WTC11 (cell line): ENCODE measurements around the gene RNF31. TPM values are rescaled to one million over a fixed set of nuclear protein-coding genes. Genes with fewer than 3 reads are reported as not detected.

ENCODE experiments used
- ATAC-seq: fragments of 200-7000 bp; cut with Tn5 transposase; 2 replicates; pipeline ENCODE4 v1.10.0; 2021; ENCODE audit warnings: mild to moderate bottlenecking, moderate library complexity
- CTCF ChIA-PET: fragments of 300-600 bp; sonication (Branson Sonifier 250); formaldehyde crosslinking; loops from one replicate; lab custom pipeline; 2021; ENCODE audit warnings: antibody characterized with exemption; lab: Charles Lee
- POLR2A ChIA-PET: fragments of 350-600 bp; sonication (Branson Sonifier 250); formaldehyde crosslinking; loops from one replicate; lab custom pipeline; 2021; ENCODE audit warnings: antibody characterized with exemption; lab: Charles Lee
- DNase-seq: peaks from one replicate; pipeline ENCODE4 v3.0.0; 2021; ENCODE audit warnings: low spot score
- H3K27ac Mint-ChIP-seq: 2 replicates; pipeline ENCODE4 v1.8.0; 2021; ENCODE audit warnings: mixed read lengths
- H3K27me3 Mint-ChIP-seq: 2 replicates; pipeline ENCODE4 v1.8.0; 2021; ENCODE audit warnings: low read depth, mild to moderate bottlenecking, moderate library complexity, mixed read lengths
- H3K36me3 Mint-ChIP-seq: 2 replicates; pipeline ENCODE4 v1.8.0; 2021; ENCODE audit warnings: mixed read lengths
- H3K4me1 Mint-ChIP-seq: 2 replicates; pipeline ENCODE4 v1.8.0; 2022; ENCODE audit warnings: mixed read lengths
- H3K4me3 Mint-ChIP-seq: 2 replicates; pipeline ENCODE4 v1.8.0; 2021; ENCODE audit warnings: mild to moderate bottlenecking, moderate library complexity, mixed read lengths
- H3K9me3 Mint-ChIP-seq: 2 replicates; pipeline ENCODE4 v1.8.0; 2021; ENCODE audit warnings: mixed read lengths
- ATF2 ChIP-seq: sonication (generic); formaldehyde crosslinking; IDR thresholded peaks from 2 replicates; pipeline ENCODE4 v1.8.1; 2022; ENCODE audit warnings: low read depth, missing genetic modification reagents, borderline replicate concordance
- CDX4 ChIP-seq: fragments of 250-450 bp; sonication (Bioruptor Pico); IDR thresholded peaks from 2 replicates; pipeline ENCODE4 v1.9.0; 2021; ENCODE audit warnings: moderate library complexity, mild to moderate bottlenecking, inconsistent platforms, borderline replicate concordance
- ELF4 ChIP-seq: sonication (generic); formaldehyde crosslinking; IDR thresholded peaks from 2 replicates; pipeline ENCODE4 v1.8.1; 2022; ENCODE audit warnings: low read depth, mild to moderate bottlenecking, moderate library complexity, missing genetic modification reagents
- ERG ChIP-seq: fragments of 250-450 bp; sonication (Bioruptor Pico); IDR thresholded peaks from 2 replicates; pipeline ENCODE4 v1.8.0; 2021; ENCODE audit warnings: mild to moderate bottlenecking
- HMGXB4 ChIP-seq: sonication (generic); formaldehyde crosslinking; IDR thresholded peaks from 2 replicates; pipeline ENCODE4 v1.8.1; 2023; ENCODE audit warnings: mild to moderate bottlenecking, moderate library complexity, missing genetic modification reagents
- STAT6 ChIP-seq: sonication (generic); formaldehyde crosslinking; conservative IDR thresholded peaks from 2 replicates; pipeline ENCODE4 v1.8.1; 2023; ENCODE audit warnings: mild to moderate bottlenecking, low read depth, missing genetic modification reagents, moderate library complexity
- TP53 ChIP-seq: sonication (generic); formaldehyde crosslinking; IDR thresholded peaks from 2 replicates; pipeline ENCODE4 v1.8.1; 2023; ENCODE audit warnings: mild to moderate bottlenecking, missing genetic modification reagents
- ZBTB21 ChIP-seq: sonication (generic); formaldehyde crosslinking; IDR thresholded peaks from 2 replicates; pipeline ENCODE4 v1.8.1; 2023; ENCODE audit warnings: mild to moderate bottlenecking, missing genetic modification reagents, borderline replicate concordance
- ZNF121 ChIP-seq: sonication (generic); formaldehyde crosslinking; IDR thresholded peaks from 2 replicates; pipeline ENCODE4 v1.8.0; 2023; ENCODE audit warnings: missing genetic modification reagents
- ZNF416 ChIP-seq: fragments of 250-450 bp; sonication (Bioruptor Pico); IDR thresholded peaks from 2 replicates; pipeline ENCODE4 v1.9.0; 2021; ENCODE audit warnings: mild to moderate bottlenecking, inconsistent platforms
- ZNF425 ChIP-seq: fragments of 250-450 bp; sonication (Bioruptor Pico); conservative IDR thresholded peaks from 2 replicates; pipeline ENCODE4 v1.9.0; 2021; ENCODE audit warnings: mild to moderate bottlenecking
- ZSCAN18 ChIP-seq: fragments of 250-450 bp; sonication (Bioruptor Pico); IDR thresholded peaks from 2 replicates; pipeline ENCODE4 v2.1.2; 2022; ENCODE audit warnings: mild to moderate bottlenecking, moderate library complexity
- total RNA-seq: library from RNA; stranded (reverse); gene quantifications from 3 replicates; pipeline ENCODE4 v1.2.3, GENCODE V29; 2021

Gene RNF31
- total RNA-seq, 1 experiment from 2014 or later, result 86.2 TPM

GRCh38 chr14:24114532-24115421 lies 32.5 kb upstream of the RNF31 start, which contains the start of the genes DCAF11 and NRL (continued):
- no peak for TF ChIP-seq ELF4 (CRISPR knock-in tag)
- TF ChIP-seq ZBTB21 (CRISPR knock-in tag), result peak; percentile 81; the same call in 1 of the 2 replicates
- TF ChIP-seq ZNF416, result no peak
- TF ChIP-seq STAT6, result no peak
- TF ChIP-seq, all 79 proteins: peak for 16

- peaks cover 17% of the 10 kb centered on the region for H3K4me1 Mint-ChIP-seq
- ATAC-seq, result peak; percentile 1; the same call in 1 of the 2 replicates
Measured at GRCh38 chr14:24115422-24116127, 31.7 kb upstream of the RNF31 start.

More at GRCh38 chr14:24115422-24116127, 31.7 kb upstream of the RNF31 start:
- Mint-ChIP-seq H3K27ac (peak overlapping the region; percentile 93), H3K4me3 (peak overlapping the region; percentile 99), H3K36me3 (peaks cover 34% of the 10 kb centered on the region), H3K9me3 (no peaks in the 10 kb centered on the region), H3K27me3 (peaks cover 4% of the 10 kb centered on the region; the same call in 1 of the 2 replicates)
- no peak for DNase-seq
- ChIA-PET CTCF (interaction anchor here (0.5 to 3.3 kb wide), 28 partner anchors 9 to 483 kb away, joined by 3 to 67 read pairs (median 6); partner anchors contain the start of genes CARMIL3, CIDEB, DHRS4L2 and EMC9), POLR2A (interaction anchor here (0.7 to 3.3 kb wide), 14 partner anchors 8 to 80 kb away, joined by 3 to 44 read pairs (median 11); partner anchors contain the start of genes CARMIL3, EMC9, IPO4 and IRF9)
- TF ChIP-seq ATF2 (no peak), ZNF416 (no peak), ZNF121 (no peak), ERG (CRISPR knock-in tag) (no peak), CDX4 (CRISPR knock-in tag) (no peak), ZNF425 (CRISPR knock-in tag) (no peak), HMGXB4 (CRISPR knock-in tag) (no peak), TP53 (CRISPR knock-in tag) (no peak), ZSCAN18 (CRISPR knock-in tag) (no peak)
